A172 (cell line): Measurements from ENCODE around the gene IGFLR1. TPM values are rescaled to one million over a fixed set of nuclear protein-coding genes. Genes with fewer than 3 reads are reported as not detected.
"Not testable (repeated sequence)": the region's sequence is repeated elsewhere in the genome, so short reads cannot be mapped to it uniquely, and the experiment has no call there.

ENCODE experiments used
- DNase-seq: peaks from one replicate; pipeline ENCODE4 v3.0.0-alpha.2; 2015; ENCODE audit warnings: low spot score
- total RNA-seq: library from RNA; depleted of rRNA; stranded (reverse); fragments of >200 nt; shearing (Covaris generic); gene quantifications from 2 replicates; pipeline ENCODE4 v1.2.3, GENCODE V29; 2014; rRNA removed

The IGFLR1 gene
- total RNA-seq, 1 experiment from 2014 or later = 22.0 TPM

DNA sequence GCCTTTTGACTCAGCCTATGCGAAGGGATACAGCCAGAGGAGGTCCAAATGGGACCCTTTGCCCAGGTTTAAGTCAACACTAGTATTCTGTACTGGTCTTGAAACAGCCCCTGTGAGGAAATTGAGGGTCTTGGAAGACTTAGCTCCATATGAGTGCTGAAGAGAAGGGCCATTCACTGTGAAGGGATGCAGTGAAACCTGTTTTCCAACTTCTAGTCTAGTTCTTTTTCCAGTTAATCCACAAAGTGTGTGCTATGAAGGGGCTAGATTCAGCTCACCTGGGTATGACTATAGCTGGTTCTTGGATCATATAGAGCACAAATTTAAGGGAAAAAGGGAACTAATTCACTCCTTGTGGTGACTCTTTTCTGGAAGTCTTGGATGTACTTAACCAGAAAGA, 33.9 kb downstream of the IGFLR1 start:
- no peak for DNase-seq

DNA sequence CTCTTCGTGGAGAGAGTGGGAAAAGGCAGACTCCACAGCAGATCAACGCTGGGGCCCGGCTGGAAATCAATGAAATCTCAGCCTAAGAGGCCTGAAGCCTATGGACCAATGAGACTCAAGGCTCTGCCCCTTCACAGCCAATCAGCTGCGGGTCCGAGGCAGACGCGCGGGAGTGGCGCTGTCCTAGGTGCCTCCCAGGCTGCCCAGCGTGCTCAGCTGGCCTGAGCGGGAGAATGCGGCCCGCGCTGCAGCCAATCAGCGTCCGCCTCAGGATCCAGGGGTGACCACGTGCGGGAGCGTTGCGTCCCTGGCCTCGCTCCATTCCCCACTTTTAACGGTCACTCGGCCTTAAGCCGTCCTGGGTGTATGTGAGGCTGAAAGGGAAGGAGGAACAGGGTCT, 38.0 kb downstream of the IGFLR1 start, which contains the start of gene ZBTB32:
TSS of gene ZBTB32 (plus strand) at position 341 of the 400 bp plus-strand sequence. CDS start 10,069 bp downstream, outside the sequence.
- DNase-seq = no peak

DNA sequence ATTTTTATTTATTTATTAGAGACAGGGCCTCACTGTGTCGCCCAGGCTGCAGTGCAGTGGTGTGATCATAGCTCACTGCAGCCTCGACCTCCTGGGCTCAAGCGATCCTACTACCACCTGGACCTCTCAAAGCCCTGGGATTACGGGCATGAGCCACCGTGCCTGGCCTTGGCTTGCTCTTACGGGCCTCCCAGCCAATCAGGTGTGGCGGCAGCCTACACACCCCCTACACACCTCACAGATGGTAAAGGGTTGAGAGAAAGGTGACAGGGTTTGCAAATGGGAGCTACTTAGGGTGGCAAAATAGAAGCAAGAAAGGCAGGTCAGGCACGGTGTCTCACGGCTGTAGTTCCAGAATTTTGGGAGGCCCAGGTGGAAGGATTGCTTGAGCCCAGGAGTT, 38.9 kb downstream of the IGFLR1 start:
- DNase-seq = no peak

DNA sequence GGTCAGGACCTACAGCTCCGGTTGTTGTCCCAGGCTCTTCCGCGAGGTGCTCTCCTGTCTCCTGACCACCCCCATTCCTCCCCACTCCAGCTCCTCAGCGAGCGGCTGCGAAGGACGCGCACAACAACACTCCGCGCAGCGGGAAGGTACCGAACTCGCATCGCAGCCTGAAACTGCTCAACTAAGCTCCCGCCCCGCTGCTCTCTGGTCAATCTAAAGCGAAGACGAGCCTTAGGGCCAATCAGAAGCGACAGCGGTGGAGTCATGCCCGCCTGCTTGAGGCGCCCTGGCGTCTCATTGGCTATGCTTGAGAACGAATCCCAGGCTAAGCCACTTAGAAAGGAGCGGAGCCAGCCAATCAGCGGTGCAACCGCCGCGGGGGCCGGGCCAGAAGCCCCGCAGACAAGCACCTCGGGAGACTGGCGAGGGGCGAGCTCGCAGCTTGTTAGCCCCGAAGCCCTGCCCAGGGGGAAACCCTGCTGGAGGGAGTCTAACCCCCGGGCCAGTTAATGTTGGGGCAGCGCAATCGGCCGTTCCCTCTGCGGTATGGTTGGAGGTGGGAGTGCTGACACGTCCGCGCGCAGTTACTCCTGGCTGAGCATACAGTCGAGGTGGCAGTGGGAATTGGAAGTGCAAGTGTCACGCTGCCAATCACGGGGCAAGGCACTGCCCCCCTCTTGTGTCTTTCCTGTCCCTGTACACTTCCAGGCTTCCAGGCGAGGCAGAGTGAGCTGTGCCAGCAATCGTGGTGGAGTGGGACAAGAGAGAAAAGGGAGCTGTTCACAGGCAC, 39.8 kb downstream of the IGFLR1 start:
- peak; percentile 98 for DNase-seq

DNA sequence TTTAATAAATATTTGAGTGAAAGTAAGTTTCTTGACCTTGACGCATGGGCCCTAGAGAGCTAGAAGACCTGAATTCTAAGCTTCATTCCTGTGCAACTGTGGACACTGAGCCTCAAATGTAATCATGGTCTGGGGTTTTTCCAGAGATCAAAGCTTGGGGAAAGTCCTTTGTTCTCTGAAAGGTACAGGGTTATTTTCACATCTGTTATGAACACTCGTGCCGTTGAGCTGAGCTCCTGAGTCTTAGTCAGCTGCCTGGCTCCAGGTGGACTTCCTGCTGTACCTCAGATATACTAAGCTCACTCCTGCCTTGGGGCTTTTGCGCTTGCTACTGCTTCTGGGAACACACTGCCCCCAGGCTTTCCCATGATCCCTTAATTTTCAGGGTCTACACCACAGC, 45.4 kb downstream of the IGFLR1 start:
- no peak for DNase-seq

DNA sequence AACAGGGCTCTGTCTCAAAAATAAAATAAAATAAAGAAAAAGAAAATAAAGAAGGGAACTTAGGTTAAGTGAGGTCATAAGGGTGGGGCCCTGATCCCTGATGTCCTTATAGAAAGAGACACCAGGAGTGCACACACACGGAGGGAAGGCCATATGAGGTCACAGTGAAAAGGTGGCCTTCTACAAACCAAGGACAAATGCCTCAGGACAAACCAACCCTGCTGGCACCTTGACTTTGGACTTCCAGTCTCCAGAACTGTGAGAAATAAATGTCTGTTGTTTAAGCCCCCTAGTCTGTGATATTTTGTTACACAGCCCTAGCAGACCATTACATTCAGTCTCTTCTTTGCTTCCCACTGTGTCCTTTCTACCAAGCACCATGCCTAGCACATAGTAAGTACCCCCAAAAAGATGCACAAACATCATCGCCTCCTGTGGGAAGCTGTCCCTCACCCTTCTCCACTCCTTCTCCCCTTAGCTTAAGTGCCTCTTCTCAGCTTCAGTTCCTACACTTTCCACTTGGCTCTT, 46.3 kb downstream of the IGFLR1 start:
- DNase-seq = no peak

DNA sequence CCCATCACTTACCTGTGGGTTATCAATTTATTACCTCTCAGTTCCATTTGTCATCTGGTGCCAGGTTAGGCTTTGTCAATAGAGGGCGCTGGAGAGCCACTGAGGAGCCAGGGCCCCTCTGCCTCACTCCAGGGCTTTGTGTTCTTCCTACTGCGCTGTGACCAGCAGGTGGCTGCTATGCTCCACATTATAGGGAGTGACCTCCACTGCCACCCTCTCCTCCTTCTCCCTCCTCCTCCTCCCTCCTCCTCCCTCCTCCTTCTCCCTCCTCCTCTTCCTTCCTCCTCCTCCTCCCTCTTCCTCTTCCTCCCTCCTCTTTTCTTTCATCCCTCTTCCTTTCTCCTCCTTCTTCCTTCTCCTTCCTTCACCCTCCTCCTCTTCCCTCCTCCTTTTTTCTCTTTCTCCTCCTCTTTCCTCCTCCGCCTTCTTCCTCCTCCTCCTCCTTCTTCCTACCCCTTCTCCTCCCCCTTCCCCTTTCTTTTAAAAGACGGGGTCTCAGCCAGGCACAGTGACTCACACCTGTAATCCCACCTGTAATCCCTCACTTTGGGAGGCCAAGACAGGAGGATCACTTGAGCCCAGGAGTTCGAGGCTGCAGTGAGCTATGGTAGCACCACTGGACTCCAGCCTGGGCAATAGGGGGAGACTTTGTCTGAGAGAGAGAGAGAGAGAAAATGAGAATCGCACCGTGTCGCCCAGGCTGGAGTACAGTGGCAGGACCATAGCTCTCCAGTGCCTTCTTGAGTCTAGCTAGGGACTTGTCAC, 48.2 kb downstream of the IGFLR1 start:
- DNase-seq = peak; percentile 90

DNA sequence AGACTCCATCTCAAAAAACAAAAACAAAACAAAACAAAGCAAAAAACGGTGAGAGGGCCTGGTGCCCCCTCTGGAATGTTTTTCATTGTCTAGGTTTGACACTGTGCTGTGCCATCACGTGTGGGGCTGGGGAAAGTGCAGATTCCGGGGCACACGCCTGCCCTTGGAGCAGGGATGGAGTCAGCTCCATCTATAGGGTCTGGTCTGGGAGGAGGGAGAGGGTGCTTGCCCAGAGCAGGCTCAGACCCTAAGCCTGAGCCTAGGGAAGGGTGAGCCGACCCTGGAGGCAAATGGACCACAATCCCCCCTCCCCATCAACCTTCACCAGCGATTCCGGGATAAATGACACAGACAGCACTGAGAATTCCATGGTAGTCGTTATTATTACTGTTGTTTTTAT, 48.8 kb downstream of the IGFLR1 start:
- DNase-seq = no peak

DNA sequence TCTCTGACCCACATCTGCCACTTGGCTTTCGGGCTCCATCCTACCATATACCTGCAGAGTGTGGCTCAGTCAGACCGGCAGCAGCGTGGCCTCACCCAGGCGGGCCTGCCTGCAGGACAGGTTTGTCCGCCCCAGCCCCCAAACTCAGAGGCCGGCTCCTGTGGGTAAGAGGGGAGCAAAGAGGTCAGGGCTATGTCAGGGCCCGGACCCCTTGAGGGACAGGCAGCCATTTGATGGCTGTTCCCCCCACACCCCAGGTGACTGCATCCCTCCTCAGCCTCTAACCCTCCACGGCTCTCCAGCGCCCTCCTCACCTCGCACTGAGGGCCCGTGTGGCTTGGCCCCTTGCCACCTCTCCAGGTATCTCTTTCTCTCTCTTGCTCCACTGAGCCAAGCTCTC, 50.2 kb downstream of the IGFLR1 start:
- no peak for DNase-seq

DNA sequence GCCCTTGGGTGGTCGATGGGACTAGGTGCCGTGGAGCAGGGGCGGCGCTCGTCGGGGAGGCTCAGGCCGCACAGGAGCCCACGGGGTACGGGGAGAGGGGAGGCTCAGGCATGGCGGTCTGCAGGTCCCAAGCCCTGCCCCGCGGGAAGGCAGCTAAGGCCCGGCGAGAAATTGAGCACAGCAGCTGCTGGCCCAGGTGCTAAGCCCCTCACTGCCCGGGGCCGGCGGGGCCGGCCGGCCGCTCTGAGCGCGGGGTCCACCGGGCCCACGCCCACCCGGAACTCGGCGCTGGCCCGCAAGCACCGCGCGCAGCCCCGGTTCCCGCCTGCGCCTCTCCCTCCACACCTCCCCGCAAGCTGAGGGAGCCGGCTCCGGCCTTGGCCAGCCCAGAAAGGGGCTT, 51.1 kb downstream of the IGFLR1 start:
- DNase-seq = not testable (repeated sequence)

DNA sequence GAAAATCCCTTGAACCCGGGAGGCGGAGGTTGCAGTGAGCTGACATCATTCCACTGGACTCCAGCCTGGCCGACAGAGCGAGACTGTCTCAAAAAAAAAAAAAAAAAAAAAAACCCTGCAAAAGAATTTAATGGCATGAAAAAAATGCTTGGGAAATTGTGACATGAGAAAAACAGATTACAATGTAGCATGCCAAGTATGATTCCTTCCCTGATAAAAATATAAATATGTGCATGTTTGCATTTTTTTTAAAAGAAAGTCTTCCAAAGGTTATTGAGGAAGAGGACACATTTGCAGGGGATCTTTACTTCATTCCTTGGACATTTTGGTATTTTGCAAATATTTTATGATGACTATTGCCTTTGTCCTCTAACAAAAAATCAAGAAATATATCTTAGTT, 52.4 kb downstream of the IGFLR1 start:
- DNase-seq = no peak

Other genes with a start within 250 kb of the IGFLR1 start
- 4.0 and 4.4 TPM in 2 replicates for gene DMKN, start 228.8 kb downstream of the IGFLR1 start, total RNA-seq
- gene SBSN, start 214.1 kb downstream of the IGFLR1 start, total RNA-seq = not detected in 2 replicates
- not detected in 2 replicates for gene GAPDHS, start 209.0 kb downstream of the IGFLR1 start, total RNA-seq
- gene TMEM147, start 196.8 kb downstream of the IGFLR1 start, total RNA-seq = 167 and 204 TPM in 2 replicates
- gene ATP4A, start 178.8 kb downstream of the IGFLR1 start, total RNA-seq = not detected in 2 replicates
- not detected in 2 replicates for gene PMIS2, start 156.3 kb downstream of the IGFLR1 start, total RNA-seq
- gene HAUS5, start 129.7 kb downstream of the IGFLR1 start, total RNA-seq = 17.6 and 18.9 TPM in 2 replicates
- gene RBM42, start 113.4 kb downstream of the IGFLR1 start, total RNA-seq = 105 and 110 TPM in 2 replicates
- 0.12 and 1.4 TPM in 2 replicates for gene ETV2, start 100.7 kb downstream of the IGFLR1 start, total RNA-seq
- gene COX6B1, start 94.1 kb downstream of the IGFLR1 start, total RNA-seq = 483 and 1,012 TPM in 2 replicates
- 0.17 TPM in 1 of 2 replicates, not detected in the other for gene UPK1A, start 75.9 kb downstream of the IGFLR1 start, total RNA-seq
- gene ZBTB32, start 37.9 kb downstream of the IGFLR1 start, total RNA-seq = not detected in 2 replicates
- 8.0 and 9.6 TPM in 2 replicates for gene KMT2B, start 24.4 kb downstream of the IGFLR1 start, total RNA-seq
- gene U2AF1L4, start 3.0 kb upstream of the IGFLR1 start, total RNA-seq = 6.9 and 18.0 TPM in 2 replicates
- 37.1 and 40.9 TPM in 2 replicates for gene PSENEN, start 3.2 kb upstream of the IGFLR1 start, total RNA-seq
- 13.8 and 16.4 TPM in 2 replicates for gene LIN37, start 6.1 kb upstream of the IGFLR1 start, total RNA-seq
- 0.07 and 0.72 TPM in 2 replicates for gene HSPB6, start 14.6 kb upstream of the IGFLR1 start, total RNA-seq
- 5.7 and 7.0 TPM in 2 replicates for gene PROSER3, start 15.7 kb upstream of the IGFLR1 start, total RNA-seq
- 2.8 and 7.8 TPM in 2 replicates for gene ARHGAP33, start 33.1 kb upstream of the IGFLR1 start, total RNA-seq
- not detected in 2 replicates for gene PRODH2, start 70.4 kb upstream of the IGFLR1 start, total RNA-seq
- gene NPHS1, start 110.1 kb upstream of the IGFLR1 start, total RNA-seq = not detected in 2 replicates
- gene KIRREL2, start 114.5 kb upstream of the IGFLR1 start, total RNA-seq = 0.62 and 0.83 TPM in 2 replicates
- gene APLP1, start 126.1 kb upstream of the IGFLR1 start, total RNA-seq = 39.8 and 52.5 TPM in 2 replicates
- 1.7 and 2.3 TPM in 2 replicates for gene NFKBID, start 158.1 kb upstream of the IGFLR1 start, total RNA-seq
- gene HCST, start 160.1 kb upstream of the IGFLR1 start, total RNA-seq = 0.69 TPM in 1 of 2 replicates, not detected in the other
- gene TYROBP, start 165.8 kb upstream of the IGFLR1 start, total RNA-seq = not detected in 2 replicates
- 4.6 and 8.2 TPM in 2 replicates for gene LRFN3, start 193.9 kb upstream of the IGFLR1 start, total RNA-seq